HG03442 (cell line): ENCODE measurements around the gene HIVEP2.

Experiments used
- ATAC-seq: cut with Tn5 transposase; IDR thresholded peaks from one replicate; pipeline ENCODE4 v1.9.1; 2021; ENCODE audit warnings: mild to moderate bottlenecking, moderate library complexity; ENCODE audit not compliant: unreplicated experiment

The HIVEP2 gene

DNA sequence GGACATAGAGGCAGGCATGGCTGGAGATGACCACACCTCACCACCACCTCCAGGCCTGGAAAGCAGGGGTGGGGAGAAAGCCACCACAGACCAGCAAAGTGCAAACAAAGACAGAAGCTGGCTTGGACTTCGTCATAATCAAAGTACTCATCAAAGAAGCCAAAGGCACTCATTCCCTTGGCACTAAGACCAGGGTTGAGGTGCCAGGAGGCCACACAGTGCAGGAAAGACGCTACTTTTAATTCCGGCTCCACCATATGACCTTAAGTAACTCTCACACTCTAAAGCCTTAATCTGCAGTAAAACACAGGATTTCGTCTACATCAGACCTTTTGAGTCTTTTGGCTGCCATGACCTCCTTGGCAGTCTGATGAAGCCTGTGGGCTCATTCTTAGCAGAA is 123.1 kb downstream of the HIVEP2 start:
- no peak for ATAC-seq

GRCh38 chr6:142821164-142821716 is 123.7 kb downstream of the HIVEP2 start:
- ATAC-seq: no peak

DNA sequence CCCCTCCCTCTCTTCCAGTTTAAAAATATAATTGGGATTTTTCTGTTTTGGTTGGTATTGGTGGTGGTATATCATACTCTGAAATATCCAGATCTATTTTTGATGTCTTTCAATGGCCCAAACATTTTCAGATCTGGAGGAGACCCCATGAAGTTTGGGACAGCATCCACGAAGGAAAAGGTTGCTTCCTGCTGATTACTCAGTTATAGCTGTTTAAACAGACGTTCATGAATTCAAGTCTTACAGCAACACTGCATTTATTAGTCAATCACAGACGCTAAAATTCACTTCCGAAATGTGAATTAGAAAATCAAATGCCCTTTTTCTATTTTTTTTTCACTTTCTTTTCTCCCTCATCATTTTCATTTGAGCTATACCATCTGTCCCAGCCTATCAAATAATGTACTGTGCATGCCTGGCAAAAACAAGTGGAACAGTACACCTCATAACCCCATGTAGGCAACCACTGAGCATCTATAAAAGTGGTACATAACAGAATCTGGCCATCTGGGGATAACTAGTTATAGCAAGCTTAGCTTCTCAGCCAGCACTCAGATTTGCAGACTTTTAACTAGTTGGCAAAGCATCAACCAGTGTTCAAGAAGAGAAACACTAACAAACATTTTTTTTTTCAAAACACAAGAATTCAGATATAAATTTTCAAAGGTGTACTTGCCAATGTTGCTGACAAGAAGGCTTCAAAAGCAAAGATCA is 124.5 kb downstream of the HIVEP2 start:
- no peak for ATAC-seq

DNA sequence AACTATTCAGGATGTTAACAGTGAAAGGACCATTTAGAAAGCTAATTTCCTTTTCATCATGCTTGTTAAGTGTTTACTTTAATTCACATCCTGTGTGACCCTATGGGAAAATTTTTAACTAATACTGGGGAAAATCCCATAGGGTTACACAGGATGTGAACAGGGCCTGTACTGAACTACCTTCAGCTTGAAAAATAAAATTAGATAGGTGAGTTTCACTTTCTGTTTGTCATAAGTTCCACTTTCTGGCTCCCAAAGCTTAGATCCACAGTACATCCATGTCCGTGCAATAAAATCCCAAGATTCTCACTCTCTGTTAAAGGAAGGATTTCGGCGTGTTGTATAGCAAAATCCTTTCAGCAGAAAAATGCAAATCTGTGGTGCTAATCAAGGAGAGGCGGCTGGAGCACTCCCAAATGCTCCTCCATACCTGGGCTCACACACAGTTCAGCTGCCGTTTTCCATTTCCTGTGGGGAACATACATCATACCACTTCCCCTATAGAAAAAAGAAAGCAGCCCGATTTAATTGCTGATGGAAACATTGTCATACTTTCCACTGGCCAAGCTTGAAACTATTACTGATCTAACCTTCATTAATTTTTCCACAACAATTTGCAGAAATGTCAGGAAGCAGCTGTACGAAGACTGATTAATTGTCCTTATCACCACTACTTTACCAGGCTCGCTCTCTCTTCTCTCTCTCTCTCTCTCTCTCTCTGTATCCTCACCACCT is 125.2 kb downstream of the HIVEP2 start:
- peak; percentile 68 for ATAC-seq

DNA sequence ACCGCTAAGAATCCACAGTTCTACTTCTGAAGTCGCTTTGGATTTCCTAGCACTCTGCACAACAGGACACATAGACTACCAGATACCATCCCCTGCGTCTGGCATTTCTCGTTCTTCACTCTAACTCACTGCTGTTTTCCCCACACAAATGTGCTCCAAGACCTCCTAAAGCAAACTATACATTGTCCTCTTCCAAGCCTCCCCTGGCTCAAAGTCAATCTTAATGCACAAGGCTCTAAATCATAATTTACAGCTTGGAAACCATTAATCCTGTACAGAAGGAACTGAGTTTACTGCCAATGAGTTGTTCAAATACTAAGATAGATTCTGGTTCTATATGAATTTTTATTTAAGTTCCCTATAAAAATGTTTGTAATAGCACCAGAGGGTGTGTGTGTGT is 128.5 kb downstream of the HIVEP2 start:
- no peak for ATAC-seq

DNA sequence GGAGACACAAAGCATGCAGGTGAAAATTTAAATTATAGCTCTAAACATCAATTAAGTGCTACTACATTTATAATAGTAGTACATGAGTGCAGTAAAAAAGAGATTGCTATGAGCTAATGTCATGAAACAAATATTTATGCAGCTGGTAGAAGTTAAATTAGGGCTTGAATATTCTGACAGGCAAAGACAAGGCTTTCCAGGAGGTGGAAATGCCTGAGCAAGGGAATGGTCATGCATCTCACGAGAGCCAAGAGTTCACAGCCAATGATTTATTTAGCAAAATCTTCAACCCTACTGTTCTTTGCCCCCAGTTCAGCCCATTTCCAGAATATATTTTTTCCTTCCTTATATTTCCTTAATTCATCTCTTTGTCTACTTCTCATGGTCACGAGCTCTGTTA is 128.9 kb downstream of the HIVEP2 start:
- no peak for ATAC-seq

GRCh38 chr6:142811923-142812322 is 133.1 kb downstream of the HIVEP2 start:
- no peak for ATAC-seq

DNA sequence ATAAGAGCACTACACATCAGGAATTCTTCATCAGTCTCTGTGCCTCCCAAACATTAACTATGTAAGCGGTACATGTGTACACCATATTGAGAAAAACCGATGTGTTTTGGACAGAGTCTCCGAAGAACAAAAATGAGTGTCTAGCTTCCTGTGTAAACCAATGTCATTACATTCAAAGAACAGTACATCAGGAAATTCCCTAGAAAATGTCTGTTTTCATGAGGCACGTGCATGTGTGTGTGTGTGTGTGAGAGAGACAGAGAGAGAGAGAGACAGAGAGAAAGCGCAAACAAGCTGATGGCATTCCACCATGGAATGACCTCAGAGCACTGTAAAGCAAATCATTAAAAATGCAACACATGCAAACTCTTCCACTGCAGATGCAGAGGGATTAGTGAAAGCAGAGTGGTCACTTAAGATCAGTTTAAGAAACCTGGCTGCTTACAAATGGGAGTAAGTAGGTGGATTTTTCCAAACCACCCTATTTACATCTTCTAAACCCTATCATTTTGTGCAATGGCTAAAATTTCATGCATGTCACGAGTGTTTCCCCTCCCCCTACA is 133.9 kb downstream of the HIVEP2 start:
- ATAC-seq: peak; percentile 55

DNA sequence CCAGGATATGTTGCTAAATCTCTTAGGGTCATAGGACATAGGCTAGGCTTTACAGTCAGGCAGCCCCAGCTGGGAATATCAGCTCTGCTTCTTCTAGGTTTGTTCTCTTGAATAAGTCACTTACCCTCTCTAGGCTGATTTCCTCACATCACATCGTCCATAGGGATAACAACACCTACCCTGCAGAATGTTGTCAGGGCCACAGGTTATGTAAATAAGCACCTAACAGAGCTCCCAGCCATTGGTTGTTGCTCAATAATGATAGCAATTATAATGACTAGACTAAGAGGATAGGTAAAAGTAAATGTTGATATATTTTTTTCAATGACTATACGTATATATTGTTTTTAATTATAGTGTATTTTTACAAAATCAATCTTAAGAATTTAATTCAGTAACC is 135.0 kb downstream of the HIVEP2 start:
- no peak for ATAC-seq

DNA sequence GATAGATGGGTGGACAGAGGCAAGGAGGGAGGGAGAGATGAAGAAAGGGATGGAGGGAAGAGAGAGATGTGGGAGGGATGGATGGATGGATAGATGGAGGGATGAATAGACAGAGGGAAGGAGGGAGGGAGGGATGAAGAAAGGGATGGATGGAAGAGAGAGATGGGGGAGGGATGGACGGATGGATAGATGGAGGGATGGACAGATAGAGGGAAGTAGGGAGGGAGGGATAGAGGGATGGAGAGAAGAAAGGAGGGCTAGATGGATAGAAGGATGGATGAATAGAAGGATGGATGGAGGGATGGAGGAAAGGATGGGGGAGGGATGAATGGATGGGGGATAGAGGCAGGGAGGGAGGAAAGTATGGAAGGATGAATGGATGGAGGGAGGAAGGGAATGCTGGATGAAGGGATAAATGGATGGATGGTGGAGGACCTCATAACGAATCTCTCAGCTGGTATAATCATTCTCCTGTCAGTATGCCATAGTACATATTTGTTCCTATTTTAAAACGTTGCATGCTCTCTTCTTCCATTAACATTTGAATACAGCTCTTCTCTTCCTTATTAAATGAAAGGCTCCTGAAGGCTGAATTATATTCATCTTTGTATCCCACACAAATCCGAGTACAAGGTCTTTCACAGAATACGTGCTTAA is 136.4 kb downstream of the HIVEP2 start:
- ATAC-seq: no peak

- no peak for ATAC-seq
Observed at GRCh38 chr6:142805042-142805441, 139.9 kb downstream of the HIVEP2 start.

DNA sequence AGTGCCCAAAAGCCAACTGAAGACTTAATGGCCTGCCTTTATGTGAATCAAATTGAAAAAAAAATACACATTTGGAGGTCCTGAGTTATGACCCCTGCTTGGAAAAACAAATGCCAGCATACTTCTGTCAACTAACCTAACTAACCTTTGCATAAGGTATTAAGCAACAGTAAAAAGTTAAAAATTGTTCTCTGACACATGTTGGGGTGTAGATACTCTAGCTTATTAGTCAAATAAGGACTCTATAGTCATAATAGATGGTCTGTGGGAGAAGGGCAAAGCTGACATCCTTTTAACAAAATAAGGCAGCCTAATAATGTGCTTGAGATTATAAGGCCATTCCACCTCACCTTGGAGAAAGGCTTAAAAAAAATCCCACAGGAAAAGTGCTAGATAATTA is 140.5 kb downstream of the HIVEP2 start:
- ATAC-seq: no peak

GRCh38 chr6:142803495-142804058 is 141.4 kb downstream of the HIVEP2 start:
- no peak for ATAC-seq

GRCh38 chr6:142803032-142803431 is 141.9 kb downstream of the HIVEP2 start:
- ATAC-seq: no peak

DNA sequence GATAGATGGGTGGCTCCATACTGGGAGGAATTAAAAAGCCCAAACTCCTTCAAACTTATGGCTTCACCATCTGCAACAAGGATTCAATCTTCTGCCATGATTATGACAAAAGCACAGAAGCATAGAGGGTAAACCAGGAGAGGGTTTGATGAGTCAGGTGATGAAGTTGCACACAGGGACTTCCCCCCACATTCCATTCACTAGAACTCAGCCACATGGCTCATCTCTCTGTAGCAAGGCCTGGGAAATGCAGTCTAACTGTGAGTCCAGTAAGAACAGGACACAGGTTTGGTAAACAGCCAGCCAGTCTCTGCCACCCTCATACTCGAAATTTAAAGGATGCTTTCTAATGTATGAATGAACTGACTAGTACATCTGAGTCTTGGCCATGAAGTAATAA is 142.9 kb downstream of the HIVEP2 start:
- peak; percentile 60 for ATAC-seq

DNA sequence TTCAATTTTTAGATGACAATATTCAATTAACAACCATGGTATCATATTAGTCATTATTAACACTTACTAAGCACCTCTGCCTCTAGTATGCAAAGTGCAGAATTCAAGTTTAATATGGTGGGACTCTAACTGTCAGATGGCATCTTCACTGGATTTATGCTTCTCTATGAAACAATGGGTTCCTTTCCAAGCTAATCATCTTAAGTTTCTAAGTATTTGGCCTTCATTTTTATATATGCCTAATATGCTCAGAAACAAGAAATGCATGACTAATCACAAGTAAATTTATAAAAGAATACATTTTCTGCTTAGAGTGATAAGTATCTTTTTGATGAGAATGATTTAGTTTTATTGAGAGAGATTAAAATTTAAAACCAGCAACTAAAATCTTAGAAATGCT is 144.7 kb downstream of the HIVEP2 start:
- no peak for ATAC-seq

DNA sequence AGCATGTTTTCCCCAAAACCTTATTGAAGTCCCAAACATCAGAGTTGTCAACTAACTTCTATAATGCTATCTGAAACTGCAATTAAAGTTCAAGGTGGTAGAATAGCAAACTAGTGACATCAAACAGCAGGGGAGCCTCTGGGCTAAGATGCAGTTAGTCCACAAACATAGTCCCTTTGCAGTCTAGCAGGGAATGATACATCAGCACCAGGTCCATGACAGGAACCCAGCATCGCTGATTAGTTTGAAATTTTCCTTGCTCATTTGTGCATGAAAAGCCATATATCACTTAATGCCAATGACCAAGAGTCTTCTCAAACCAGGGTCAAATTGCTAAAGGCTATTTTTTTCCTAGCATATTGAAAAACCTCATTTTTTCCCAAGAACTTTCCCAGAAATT is 145.3 kb downstream of the HIVEP2 start:
- ATAC-seq: no peak

DNA sequence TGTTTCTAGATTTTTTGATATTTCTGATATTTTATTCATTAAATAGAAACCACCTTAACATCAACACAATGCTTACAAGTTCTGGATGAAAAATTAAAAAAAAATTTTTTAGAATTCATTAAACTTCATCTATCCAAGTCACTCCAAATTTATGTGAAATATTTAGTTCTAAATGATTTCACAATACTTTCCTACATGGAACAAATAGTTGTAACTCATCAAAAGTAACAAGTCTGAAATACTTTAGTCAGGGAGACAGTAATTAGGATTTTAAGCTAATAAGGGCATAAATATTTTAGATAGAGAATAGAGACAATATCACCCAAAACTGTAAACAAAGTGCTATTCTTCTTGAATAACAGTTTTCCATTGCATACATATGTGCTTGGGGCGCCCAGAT is 147.8 kb downstream of the HIVEP2 start:
- no peak for ATAC-seq

DNA sequence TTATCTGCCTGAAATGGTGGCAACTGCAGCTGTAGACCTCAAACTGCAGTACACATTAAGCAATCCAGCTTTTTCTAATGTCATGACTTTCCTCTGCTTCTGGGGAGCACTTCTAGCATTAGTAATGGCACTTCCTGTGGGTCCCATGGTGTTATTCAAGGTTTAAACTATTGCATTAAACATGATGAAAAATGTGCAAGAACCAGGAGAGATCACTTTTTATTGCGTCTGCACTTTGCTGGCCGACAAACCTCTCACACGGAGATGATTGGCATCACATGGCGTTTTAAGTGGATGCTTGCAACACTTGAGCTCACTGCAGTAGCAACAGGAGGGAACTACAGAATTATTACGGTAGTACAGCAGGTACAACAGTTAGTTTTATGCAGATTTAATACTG is 148.4 kb downstream of the HIVEP2 start:
- ATAC-seq: no peak

DNA sequence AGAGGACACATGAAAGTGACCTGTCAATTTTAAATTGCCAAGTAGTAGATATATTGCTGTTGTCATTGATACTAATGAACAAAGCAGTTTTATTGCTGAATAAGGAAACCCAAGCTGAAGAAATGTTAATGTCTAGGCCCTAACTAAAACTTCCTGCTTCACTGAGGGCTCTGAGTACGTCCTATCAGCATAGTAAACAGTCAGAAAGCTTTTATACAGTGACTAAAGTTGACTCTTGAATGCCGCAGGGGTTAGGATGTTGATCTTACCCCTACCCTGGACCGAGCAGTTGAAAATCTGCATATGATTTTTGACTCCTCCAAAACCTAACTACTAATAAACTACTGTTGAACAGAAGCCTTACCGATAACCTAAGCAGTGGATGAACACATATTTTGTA is 149.0 kb downstream of the HIVEP2 start:
- no peak for ATAC-seq

- ATAC-seq: no peak
Observed at GRCh38 chr6:142794424-142794823, 150.6 kb downstream of the HIVEP2 start.
